ENCODE results near the gene FOXP2. TPM values are rescaled to one million over a fixed set of nuclear protein-coding genes. Genes with fewer than 3 reads are reported as not detected.

The FOXP2 gene
- total RNA-seq, 1 donor from 2014 or later: not detected

- DNase-seq: no peak
- intact Hi-C loops (cut with micrococcal nuclease): no loop called here
- Mint-ChIP-seq H3K4me3 (no peak overlapping the region), H3K36me3 (ENCODE audit: low read depth) (no peaks in the 10 kb centered on the region), H3K27ac (no peak overlapping the region), H3K4me1 (no peaks in the 10 kb centered on the region), H3K27me3 (no peaks in the 10 kb centered on the region), H3K9me3 (no peaks in the 10 kb centered on the region)
- ChIA-PET CTCF (no interaction called here), POLR2A (no interaction called here)
- no peak for TF ChIP-seq CTCF (IDR thresholded peaks at IDR 0.05)
- ATAC-seq (ENCODE audit: low read depth): no peak
These were observed 289.1 kb downstream of the FOXP2 start for GRCh38 chr7:114703677-114704076.

GRCh38 chr7:114708646-114709045 lies 294.0 kb downstream of the FOXP2 start:
- intact Hi-C loops (cut with micrococcal nuclease): no loop called here
- ATAC-seq (ENCODE audit: low read depth): no peak
- no peak overlapping the region for H3K27ac Mint-ChIP-seq
- no peak for DNase-seq
- CTCF ChIA-PET: no interaction called here
- TF ChIP-seq CTCF (IDR thresholded peaks at IDR 0.05): no peak
- no peaks in the 10 kb centered on the region for H3K9me3 Mint-ChIP-seq
- H3K4me3 Mint-ChIP-seq: no peak overlapping the region
- POLR2A ChIA-PET: no interaction called here
- H3K27me3 Mint-ChIP-seq: peaks cover 2% of the 10 kb centered on the region
- no peaks in the 10 kb centered on the region for H3K36me3 Mint-ChIP-seq (ENCODE audit: low read depth)
- no peaks in the 10 kb centered on the region for H3K4me1 Mint-ChIP-seq

GRCh38 chr7:114710499-114710898 lies 295.9 kb downstream of the FOXP2 start:
- POLR2A ChIA-PET: no interaction called here
- ATAC-seq (ENCODE audit: low read depth) (no peak), DNase-seq (no peak)
- no peaks in the 10 kb centered on the region for H3K4me1 Mint-ChIP-seq
- intact Hi-C loops (cut with micrococcal nuclease): no loop called here
- H3K36me3 Mint-ChIP-seq (ENCODE audit: low read depth): no peaks in the 10 kb centered on the region
- H3K27ac Mint-ChIP-seq: no peak overlapping the region
- peaks cover 2% of the 10 kb centered on the region for H3K27me3 Mint-ChIP-seq
- no peak overlapping the region for H3K4me3 Mint-ChIP-seq
- no peaks in the 10 kb centered on the region for H3K9me3 Mint-ChIP-seq
- no peak for TF ChIP-seq CTCF (IDR thresholded peaks at IDR 0.05)
- CTCF ChIA-PET: no interaction called here

- POLR2A ChIA-PET: no interaction called here
- H3K27me3 Mint-ChIP-seq: peaks cover 2% of the 10 kb centered on the region
- H3K4me3 Mint-ChIP-seq: no peak overlapping the region
- no peak for TF ChIP-seq CTCF (IDR thresholded peaks at IDR 0.05)
- no peaks in the 10 kb centered on the region for H3K36me3 Mint-ChIP-seq (ENCODE audit: low read depth)
- no peak for ATAC-seq (ENCODE audit: low read depth)
- DNase-seq: no peak
- H3K27ac Mint-ChIP-seq: no peak overlapping the region
- intact Hi-C loops (cut with micrococcal nuclease): no loop called here
- H3K4me1 Mint-ChIP-seq: no peaks in the 10 kb centered on the region
- CTCF ChIA-PET: no interaction called here
- H3K9me3 Mint-ChIP-seq: no peaks in the 10 kb centered on the region
These were observed 296.6 kb downstream of the FOXP2 start for GRCh38 chr7:114711241-114711640.

- peaks cover 2% of the 10 kb centered on the region for H3K27me3 Mint-ChIP-seq
- ChIA-PET CTCF (no interaction called here), POLR2A (no interaction called here)
These were observed 301.3 kb downstream of the FOXP2 start for GRCh38 chr7:114715907-114716306.

More at GRCh38 chr7:114715907-114716306, 301.3 kb downstream of the FOXP2 start:
- H3K27ac Mint-ChIP-seq: no peak overlapping the region
- DNase-seq (no peak), ATAC-seq (ENCODE audit: low read depth) (no peak)
- no peaks in the 10 kb centered on the region for H3K36me3 Mint-ChIP-seq (ENCODE audit: low read depth)
- H3K9me3 Mint-ChIP-seq: no peaks in the 10 kb centered on the region
- H3K4me1 Mint-ChIP-seq: no peaks in the 10 kb centered on the region
- no peak for TF ChIP-seq CTCF (IDR thresholded peaks at IDR 0.05)
- H3K4me3 Mint-ChIP-seq: no peak overlapping the region
- intact Hi-C loops (cut with micrococcal nuclease): no loop called here

Measured in activated B cell treated with CpG ODN at 0.5 μM for 24 hours (primary cell).